HUES6 (cell line): Measurements from ENCODE around the gene MB21D2.

ENCODE experiments used
- H3K27ac ChIP-seq: 2 replicates; pipeline ENCODE4 v1.7.0; 2013; ENCODE audit warnings: low read depth, mild to moderate bottlenecking, low read length, inconsistent platforms
- H3K27me3 ChIP-seq: 2 replicates; pipeline ENCODE4 v1.6.1; 2013; ENCODE audit warnings: low read length; ENCODE audit not compliant: control insufficient read depth, insufficient read depth
- H3K36me3 ChIP-seq: 2 replicates; pipeline ENCODE4 v1.6.1; 2013; ENCODE audit warnings: low read length; ENCODE audit not compliant: control insufficient read depth, insufficient read depth
- H3K4me1 ChIP-seq: 2 replicates; pipeline ENCODE4 v1.6.1; 2013; ENCODE audit warnings: low read length; ENCODE audit not compliant: control insufficient read depth, insufficient read depth
- H3K4me3 ChIP-seq: 2 replicates; pipeline ENCODE4 v1.5.1; 2013; ENCODE audit warnings: low read depth, low read length
- H3K9ac ChIP-seq: one replicate; pipeline ENCODE4 v1.6.1; 2013; ENCODE audit warnings: mild to moderate bottlenecking, low read length
- H3K9me3 ChIP-seq: 2 replicates; pipeline ENCODE4 v1.6.1; 2013; ENCODE audit warnings: low read depth, low read length; ENCODE audit not compliant: control insufficient read depth, insufficient read depth

MB21D2 gene

DNA sequence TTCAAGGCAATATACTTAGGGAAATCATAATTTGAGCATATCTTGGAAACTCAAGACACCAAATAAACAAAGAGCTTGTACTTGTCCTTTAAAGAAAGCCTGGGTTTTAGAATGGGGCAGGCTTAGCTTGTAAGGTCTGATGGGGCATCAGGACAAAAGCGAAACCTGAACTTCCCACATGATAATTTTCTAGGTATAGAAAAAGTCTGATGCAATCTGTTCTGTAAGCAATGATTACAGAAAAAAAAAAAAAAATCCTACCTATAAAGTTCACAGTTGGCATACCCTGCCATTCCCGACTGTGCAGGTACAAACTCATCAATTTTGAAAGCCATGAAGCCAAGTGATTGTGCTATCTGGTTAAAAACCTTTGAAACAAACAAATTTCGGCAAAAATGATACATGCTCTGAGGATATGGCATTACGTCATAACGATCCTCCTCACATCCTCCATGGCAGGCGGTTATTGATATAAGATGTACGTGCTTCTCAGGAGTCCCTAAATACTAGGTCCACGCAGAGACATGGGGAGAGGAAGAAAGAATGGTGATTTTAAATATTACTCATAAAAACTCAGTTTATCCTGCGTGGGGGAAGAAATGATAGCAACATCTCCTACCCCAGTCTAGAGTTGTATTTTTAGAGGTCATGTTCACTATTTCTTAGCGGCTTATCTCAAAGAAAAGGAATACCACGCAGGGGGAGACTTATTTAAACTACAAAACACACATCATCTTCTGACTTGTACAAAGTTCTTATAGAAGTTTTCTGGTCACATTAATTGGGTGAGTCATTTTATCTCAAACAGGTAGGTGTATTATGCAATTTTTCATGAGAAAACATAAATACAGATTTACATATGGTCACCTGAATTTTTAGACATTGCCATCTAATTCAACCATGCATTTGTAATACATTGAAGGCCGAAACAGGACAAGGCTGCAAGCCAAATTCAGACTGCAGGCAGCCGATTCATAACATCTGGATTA is 27.0 kb downstream of the MB21D2 start:
- Histone ChIP-seq H3K36me3 (no peaks in the 10 kb centered on the region), H3K9me3 (no peaks in the 10 kb centered on the region), H3K27ac (0 out of 2 replicates have a peak overlapping the region, but pooled peaks have one; percentile 77), H3K9ac (no peak overlapping the region), H3K4me1 (peaks cover 82% of the 10 kb centered on the region), H3K4me3 (no peak overlapping the region), H3K27me3 (no peaks in the 10 kb centered on the region)

- peaks cover 78% of the 10 kb centered on the region for H3K4me1 ChIP-seq
- H3K27me3 ChIP-seq, result no peaks in the 10 kb centered on the region
- no peak overlapping the region for H3K9ac ChIP-seq
- H3K36me3 ChIP-seq, result no peaks in the 10 kb centered on the region
- H3K27ac ChIP-seq, result peak overlapping the region; percentile 77
- no peaks in the 10 kb centered on the region for H3K9me3 ChIP-seq
- no peak overlapping the region for H3K4me3 ChIP-seq
Measured at GRCh38 chr3:192889679-192890078, 28.0 kb downstream of the MB21D2 start.

DNA sequence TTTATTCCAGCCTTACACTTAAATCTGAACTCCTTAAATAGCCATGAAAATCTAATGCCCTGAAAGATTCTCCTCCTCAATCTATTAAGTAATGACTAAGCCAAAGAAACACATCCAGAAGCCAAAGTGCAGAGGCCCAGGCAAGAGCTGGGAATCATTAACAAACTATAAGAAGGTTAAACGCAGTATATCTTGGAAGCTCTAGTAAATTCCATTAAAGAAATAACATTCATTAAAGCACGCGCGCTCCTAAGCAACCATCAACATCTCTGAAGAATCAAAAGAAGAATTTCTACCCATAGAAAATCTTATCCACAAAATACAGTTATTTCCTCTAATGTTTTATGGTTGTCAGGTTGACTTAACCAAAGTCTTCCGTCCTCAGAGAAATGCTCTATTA is 29.5 kb downstream of the MB21D2 start:
- Histone ChIP-seq H3K9ac (no peak overlapping the region), H3K27ac (0 out of 2 replicates have a peak overlapping the region, but pooled peaks have one; percentile 5), H3K9me3 (no peaks in the 10 kb centered on the region), H3K4me1 (peaks cover 70% of the 10 kb centered on the region), H3K27me3 (no peaks in the 10 kb centered on the region), H3K36me3 (no peaks in the 10 kb centered on the region), H3K4me3 (no peak overlapping the region)

DNA sequence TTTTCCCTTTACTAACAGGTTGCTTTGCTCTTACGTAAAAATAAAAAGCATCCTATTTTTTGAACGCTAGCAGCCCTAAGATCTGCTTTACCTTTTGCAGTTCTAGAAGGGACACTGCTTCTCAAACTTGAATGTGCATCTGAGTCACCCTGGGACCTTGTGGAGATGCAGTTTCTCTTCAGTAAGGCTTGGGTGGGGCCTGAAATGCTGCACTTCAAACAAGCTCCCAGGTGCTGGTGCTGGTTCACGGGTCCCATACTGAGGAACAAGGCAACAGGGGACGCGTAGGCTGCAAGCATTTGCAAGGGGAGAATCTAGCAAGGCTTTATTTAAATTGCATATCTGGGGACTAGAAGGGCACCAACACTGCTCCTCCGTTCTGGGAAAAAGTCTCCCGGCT is 30.0 kb downstream of the MB21D2 start:
- Histone ChIP-seq H3K36me3 (no peaks in the 10 kb centered on the region), H3K27ac (no peak overlapping the region), H3K4me1 (peaks cover 65% of the 10 kb centered on the region), H3K9ac (no peak overlapping the region), H3K9me3 (no peaks in the 10 kb centered on the region), H3K27me3 (no peaks in the 10 kb centered on the region), H3K4me3 (no peak overlapping the region)

DNA sequence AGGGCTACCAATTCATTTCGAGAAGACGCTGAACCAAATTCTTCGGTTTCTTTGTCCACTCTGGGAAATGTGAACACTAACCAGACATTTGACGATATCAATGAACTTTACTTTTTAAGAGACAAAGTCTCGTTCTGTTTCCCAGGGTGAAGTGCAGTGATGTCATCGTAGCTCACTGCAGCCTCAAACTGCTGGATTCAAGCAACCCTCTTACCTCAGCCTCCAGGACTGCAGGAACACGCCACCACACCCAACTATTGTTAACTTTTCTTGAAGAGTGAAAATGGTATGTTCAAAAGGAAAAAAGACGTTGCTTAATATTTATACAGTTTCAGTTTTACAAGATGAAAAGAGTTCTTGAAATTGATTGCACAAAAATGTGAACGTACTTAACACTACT is 30.6 kb downstream of the MB21D2 start:
- no peak overlapping the region for H3K4me3 ChIP-seq
- no peaks in the 10 kb centered on the region for H3K36me3 ChIP-seq
- no peaks in the 10 kb centered on the region for H3K27me3 ChIP-seq
- H3K9me3 ChIP-seq, result no peaks in the 10 kb centered on the region
- H3K4me1 ChIP-seq, result peaks cover 60% of the 10 kb centered on the region
- no peak overlapping the region for H3K27ac ChIP-seq
- H3K9ac ChIP-seq, result no peak overlapping the region

DNA sequence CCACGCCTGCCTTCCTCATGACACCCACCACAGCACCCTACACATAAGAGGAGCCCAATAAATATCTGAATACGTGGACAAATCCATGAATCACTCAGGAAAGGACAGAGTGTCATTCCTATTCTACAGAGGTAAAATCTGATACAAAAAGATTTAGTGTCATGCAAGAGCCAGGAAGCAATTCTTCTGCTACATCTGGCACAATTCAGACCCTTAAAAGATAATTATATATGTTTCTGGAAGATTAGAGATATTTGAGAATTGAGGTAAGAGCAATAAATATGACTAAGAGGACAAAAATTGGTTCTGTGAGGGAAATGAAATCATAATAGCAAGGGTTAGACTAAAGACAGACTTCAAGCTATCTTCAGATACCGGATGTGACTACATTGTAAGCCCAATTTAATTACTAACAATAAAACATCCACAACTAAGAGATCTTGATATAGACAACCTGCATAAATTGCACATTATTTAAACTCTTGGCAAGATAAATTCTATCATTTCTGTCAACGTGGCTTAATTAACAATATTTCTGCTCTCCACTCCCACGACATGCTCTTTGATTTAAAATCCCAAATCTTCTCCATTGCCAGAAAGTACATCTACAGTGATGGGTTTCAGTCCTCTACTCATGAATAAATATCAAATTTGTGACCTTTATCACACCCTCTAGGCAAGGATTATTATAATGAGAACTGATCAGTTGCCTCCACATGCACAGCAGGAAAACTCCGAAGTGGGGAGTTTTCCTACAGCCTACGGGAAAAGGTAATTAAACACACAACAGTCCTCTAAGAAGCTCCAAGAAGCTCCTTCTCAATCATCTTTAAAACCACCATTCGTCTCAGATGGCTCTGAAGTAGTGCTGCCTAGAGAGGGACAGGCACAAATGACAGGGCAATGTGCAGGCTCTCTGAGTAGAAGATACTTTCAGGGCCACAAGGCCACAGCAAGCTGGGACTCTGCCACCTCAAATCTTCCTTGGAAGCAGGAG is 32.6 kb downstream of the MB21D2 start:
- no peaks in the 10 kb centered on the region for H3K27me3 ChIP-seq
- no peaks in the 10 kb centered on the region for H3K9me3 ChIP-seq
- H3K36me3 ChIP-seq, result no peaks in the 10 kb centered on the region
- H3K9ac ChIP-seq, result no peak overlapping the region
- peaks cover 47% of the 10 kb centered on the region for H3K4me1 ChIP-seq
- no peak overlapping the region for H3K4me3 ChIP-seq
- H3K27ac ChIP-seq, result 0 out of 2 replicates have a peak overlapping the region, but pooled peaks have one; percentile 15

GRCh38 chr3:192883512-192883911 is 34.1 kb downstream of the MB21D2 start:
- H3K9me3 ChIP-seq, result no peaks in the 10 kb centered on the region
- peaks cover 46% of the 10 kb centered on the region for H3K4me1 ChIP-seq
- no peak overlapping the region for H3K27ac ChIP-seq
- no peak overlapping the region for H3K4me3 ChIP-seq
- no peak overlapping the region for H3K9ac ChIP-seq
- no peaks in the 10 kb centered on the region for H3K27me3 ChIP-seq
- no peaks in the 10 kb centered on the region for H3K36me3 ChIP-seq

GRCh38 chr3:192881159-192881786 is 36.4 kb downstream of the MB21D2 start:
- no peaks in the 10 kb centered on the region for H3K27me3 ChIP-seq
- no peaks in the 10 kb centered on the region for H3K9me3 ChIP-seq
- H3K4me3 ChIP-seq, result no peak overlapping the region
- H3K27ac ChIP-seq, result no peak overlapping the region
- no peaks in the 10 kb centered on the region; the same call in 1 of the 2 replicates for H3K36me3 ChIP-seq
- peaks cover 32% of the 10 kb centered on the region for H3K4me1 ChIP-seq
- H3K9ac ChIP-seq, result no peak overlapping the region

DNA sequence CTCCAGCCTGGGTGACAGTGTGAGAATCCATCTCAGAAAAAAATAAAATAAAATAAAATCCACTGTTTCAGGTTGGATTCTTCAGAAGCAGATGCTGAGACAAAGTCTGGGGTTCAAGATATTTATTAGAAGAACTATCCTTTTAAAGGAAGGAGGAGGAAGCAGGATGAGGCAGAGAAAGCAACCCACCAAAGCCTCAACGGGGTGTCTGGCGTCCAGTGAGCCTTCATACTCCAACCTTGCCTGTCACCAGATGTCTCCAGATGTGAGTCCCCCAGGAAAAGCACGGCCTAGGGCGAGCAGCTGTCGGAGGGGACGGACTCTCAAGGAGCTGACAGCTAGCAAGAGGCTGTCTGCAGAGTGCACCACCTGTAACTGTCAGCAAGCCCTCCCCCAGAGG is 37.3 kb downstream of the MB21D2 start:
- H3K27ac ChIP-seq, result no peak overlapping the region
- no peaks in the 10 kb centered on the region; the same call in 1 of the 2 replicates for H3K36me3 ChIP-seq
- no peaks in the 10 kb centered on the region for H3K27me3 ChIP-seq
- peaks cover 32% of the 10 kb centered on the region for H3K4me1 ChIP-seq
- no peak overlapping the region for H3K4me3 ChIP-seq
- H3K9ac ChIP-seq, result peak overlapping the region; percentile 61
- no peaks in the 10 kb centered on the region for H3K9me3 ChIP-seq

DNA sequence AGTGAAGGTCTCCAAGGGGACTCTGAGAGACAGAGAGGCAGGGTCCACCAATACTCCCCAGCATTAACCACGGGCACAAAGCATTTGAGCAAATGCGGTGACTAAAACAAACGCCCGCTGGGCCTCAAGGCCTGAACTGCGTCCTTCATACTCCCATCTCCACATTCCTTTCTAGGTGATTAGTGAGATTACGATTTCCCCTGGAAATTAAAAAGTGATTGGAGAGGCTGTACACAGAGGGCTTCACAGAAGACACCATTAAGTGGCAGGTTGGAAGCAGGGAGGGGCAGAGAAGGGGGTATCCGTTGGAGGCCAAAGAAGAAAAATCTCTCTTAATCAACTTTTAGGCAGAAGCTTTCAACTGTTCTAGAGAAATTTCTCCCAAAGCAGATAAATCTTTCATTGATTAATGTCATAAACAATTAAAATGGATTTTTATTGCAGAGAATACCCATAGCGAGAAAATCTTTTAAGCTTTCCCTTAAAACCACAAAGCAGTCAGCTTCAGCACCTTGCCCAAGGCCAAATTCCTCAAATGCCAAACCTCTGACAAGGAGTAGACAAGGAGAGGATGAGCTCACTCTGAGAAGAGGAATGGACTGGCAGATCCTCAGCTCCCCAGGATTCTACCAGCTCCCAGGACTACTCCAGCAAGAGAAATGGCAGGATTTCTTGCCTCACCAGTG is 38.2 kb downstream of the MB21D2 start:
- H3K4me3 ChIP-seq, result peak overlapping the region; percentile 1; the same call in 1 of the 2 replicates
- H3K27ac ChIP-seq, result peak overlapping the region; percentile 81; the same call in 1 of the 2 replicates
- H3K9ac ChIP-seq, result peak overlapping the region; percentile 63
- H3K36me3 ChIP-seq, result no peaks in the 10 kb centered on the region; the same call in 1 of the 2 replicates
- no peaks in the 10 kb centered on the region for H3K9me3 ChIP-seq
- H3K4me1 ChIP-seq, result peaks cover 32% of the 10 kb centered on the region
- H3K27me3 ChIP-seq, result no peaks in the 10 kb centered on the region
